H1 (cell line): ENCODE data around the gene PDZRN3. TPM values are rescaled to one million over a fixed set of nuclear protein-coding genes. Genes with fewer than 3 reads are reported as not detected.

Source experiments
- CTCF ChIA-PET: fragments of 300-600 bp; sonication (Branson Sonifier 250); formaldehyde crosslinking; loops from one replicate; lab custom pipeline; 2021; ENCODE audit not compliant: partially characterized antibody; lab: Charles Lee
- POLR2A ChIA-PET: fragments of 300-600 bp; sonication (Branson Sonifier 250); formaldehyde crosslinking; loops from one replicate; lab custom pipeline; 2021; ENCODE audit warnings: inconsistent platforms; ENCODE audit not compliant: partially characterized antibody; lab: Charles Lee
- DNase-seq, 2 experiments: peaks; one replicate each; pipeline versions ENCODE4 v3.0.0 to v3.0.0-alpha.2; 2010 to 2022; ENCODE audit warnings: low spot score in 2 of 2, low read depth in 1 of 2, mixed read lengths in 1 of 2
- FAIRE-seq: peaks from 2 replicates; lab custom pipeline; 2011; peaks lifted over from hg19 to GRCh38; lab: Jason Lieb, UNC
- H2AFZ ChIP-seq: 2 replicates; pipeline ENCODE4 v1.8.1; 2012; ENCODE audit warnings: low read length, inconsistent platforms
- H2AK5ac ChIP-seq: 2 replicates; pipeline ENCODE4 v1.6.1; 2013; ENCODE audit warnings: low read depth, low read length
- H2BK120ac ChIP-seq: replicated peaks from 2 replicates; pipeline ENCODE3; 2013; ENCODE audit warnings: low read depth, low read length, inconsistent platforms
- H2BK12ac ChIP-seq: 2 replicates; pipeline ENCODE4 v1.6.1; 2013; ENCODE audit warnings: low read depth, low read length
- H2BK15ac ChIP-seq: 2 replicates; pipeline ENCODE4 v1.6.1; 2013; ENCODE audit warnings: low read length
- H2BK20ac ChIP-seq: 2 replicates; pipeline ENCODE4 v1.6.1; 2013; ENCODE audit warnings: low read length
- H2BK5ac ChIP-seq: 2 replicates; pipeline ENCODE4 v1.6.1; 2013; ENCODE audit warnings: low read depth, low read length
- H3K14ac ChIP-seq: 2 replicates; pipeline ENCODE4 v1.6.1; 2013; ENCODE audit warnings: inconsistent platforms; ENCODE audit not compliant: insufficient read length
- H3K18ac ChIP-seq: 2 replicates; pipeline ENCODE4 v1.6.1; 2013; ENCODE audit warnings: low read length; ENCODE audit errors: extremely low read depth
- H3K23ac ChIP-seq: 2 replicates; pipeline ENCODE4 v1.6.1; 2013; ENCODE audit warnings: inconsistent platforms; ENCODE audit not compliant: insufficient read length
- H3K23me2 ChIP-seq: 2 replicates; pipeline ENCODE4 v1.6.1; 2013; ENCODE audit warnings: low read depth, low read length
- H3K27ac ChIP-seq: 2 replicates; pipeline ENCODE4 v1.6.1; 2011; ENCODE audit warnings: low read depth, low read length, inconsistent platforms
- H3K27me3 ChIP-seq, 4 experiments: replicated peaks in 1 of 4; 1 replicate in 1 of 4; 2 replicates in 3 of 4; pipeline versions ENCODE4 v1.6.1 to v1.8.1; 2011 to 2013; ENCODE audit warnings: low read length in 3 of 4, mild to moderate bottlenecking in 3 of 4, inconsistent platforms in 2 of 4, mixed read lengths in 2 of 4, moderate library complexity in 1 of 4; ENCODE audit not compliant: control insufficient read depth in 3 of 4, insufficient read depth in 3 of 4; ENCODE audit errors: extremely low read depth in 1 of 4
- H3K36me3 ChIP-seq, 4 experiments: 2 replicates each; pipeline versions ENCODE4 v1.6.1 to v1.8.1; 2011 to 2013; ENCODE audit warnings: mild to moderate bottlenecking in 4 of 4, low read length in 3 of 4, moderate library complexity in 2 of 4, control low read depth in 1 of 4, inconsistent platforms in 1 of 4; ENCODE audit not compliant: insufficient read depth in 4 of 4, control insufficient read depth in 2 of 4
- H3K4ac ChIP-seq: replicated peaks from 2 replicates; pipeline ENCODE3; 2013; ENCODE audit warnings: low read length, low read depth, mixed read lengths, inconsistent platforms; ENCODE audit not compliant: insufficient read length
- H3K4me1 ChIP-seq, 4 experiments: replicated peaks in 1 of 4; 1 replicate in 1 of 4; 2 replicates in 3 of 4; pipeline versions ENCODE4 v1.6.1 to v1.8.1; 2011 to 2013; ENCODE audit warnings: low read length in 3 of 4, inconsistent platforms in 2 of 4, mixed read lengths in 1 of 4; ENCODE audit not compliant: insufficient read depth in 4 of 4, control insufficient read depth in 3 of 4
- H3K4me2 ChIP-seq, 2 experiments: 2 replicates each; pipeline versions ENCODE4 v1.6.1 to v1.8.1; 2011 to 2013; ENCODE audit warnings: low read depth in 2 of 2, low read length in 2 of 2, control low read depth in 1 of 2, inconsistent platforms in 1 of 2, mild to moderate bottlenecking in 1 of 2; ENCODE audit not compliant: insufficient read depth in 1 of 2
- H3K4me3 ChIP-seq, 4 experiments: fragments of 200-600, 300-600 bp in 1 of 4; sonication (generic), shearing (Covaris generic), sonication (Bioruptor Twin) in 1 of 4; 2 replicates each; pipeline versions ENCODE4 v1.5.1 to v1.8.1; 2011 to 2016; ENCODE audit warnings: low read length in 4 of 4, low read depth in 3 of 4, control low read depth in 2 of 4, inconsistent platforms in 2 of 4, mild to moderate bottlenecking in 2 of 4, mixed read lengths in 1 of 4, moderate library complexity in 1 of 4; ENCODE audit not compliant: insufficient read depth in 2 of 4; ENCODE audit errors: extremely low read depth in 1 of 4
- H3K56ac ChIP-seq: replicated peaks from 2 replicates; pipeline ENCODE3; 2013; ENCODE audit warnings: low read depth, mild to moderate bottlenecking, mixed read lengths, low read length, inconsistent platforms; ENCODE audit not compliant: insufficient read length
- H3K79me1 ChIP-seq: 2 replicates; pipeline ENCODE4 v1.6.1; 2013; ENCODE audit warnings: low read depth, low read length, control low read depth
- H3K79me2 ChIP-seq, 2 experiments: 2 replicates each; pipeline versions ENCODE4 v1.6.1 to v1.8.1; 2012 to 2013; ENCODE audit warnings: low read length in 2 of 2, mild to moderate bottlenecking in 2 of 2, inconsistent platforms in 1 of 2; ENCODE audit not compliant: insufficient read depth in 2 of 2, control insufficient read depth in 1 of 2
- H3K9ac ChIP-seq, 4 experiments: replicated peaks in 1 of 4; 1 replicate in 1 of 4; 2 replicates in 3 of 4; pipeline versions ENCODE4 v1.6.1 to v1.8.1; 2011 to 2013; ENCODE audit warnings: low read depth in 3 of 4, low read length in 3 of 4, control low read depth in 2 of 4, mild to moderate bottlenecking in 2 of 4, moderate library complexity in 2 of 4, inconsistent platforms in 1 of 4; ENCODE audit errors: extremely low read depth in 1 of 4
- H3K9me3 ChIP-seq, 2 experiments: 2 replicates each; pipeline versions ENCODE4 v1.6.1 to v1.8.1; 2012 to 2013; ENCODE audit warnings: mild to moderate bottlenecking in 2 of 2, moderate library complexity in 2 of 2, control low read depth in 1 of 2, inconsistent platforms in 1 of 2, low read depth in 1 of 2, low read length in 1 of 2, mixed read lengths in 1 of 2; ENCODE audit not compliant: insufficient read depth in 2 of 2
- H4K20me1 ChIP-seq, 2 experiments: replicated peaks in 1 of 2; 2 replicates each; pipeline versions ENCODE3 to v1.8.1; 2011 to 2013; ENCODE audit warnings: inconsistent platforms in 2 of 2, low read length in 2 of 2, mild to moderate bottlenecking in 1 of 2; ENCODE audit not compliant: insufficient read depth in 2 of 2, control insufficient read depth in 1 of 2
- H4K5ac ChIP-seq: 2 replicates; pipeline ENCODE4 v1.6.1; 2013; ENCODE audit warnings: low read length, low read depth, mixed read lengths, inconsistent platforms; ENCODE audit not compliant: insufficient read length
- H4K8ac ChIP-seq: 2 replicates; pipeline ENCODE4 v1.8.0; 2013; ENCODE audit warnings: mild to moderate bottlenecking, moderate library complexity, low read length, inconsistent platforms; ENCODE audit not compliant: insufficient read depth; ENCODE audit errors: extremely low read depth
- H4K91ac ChIP-seq: replicated peaks from 2 replicates; pipeline ENCODE3; 2013; ENCODE audit warnings: low read length, mixed read lengths, inconsistent platforms; ENCODE audit not compliant: insufficient read length
- PHF8 ChIP-seq: fragments of 200-600 bp; sonication (generic); conservative IDR thresholded peaks from 2 replicates; pipeline ENCODE4 v1.7.1; 2012; ENCODE audit warnings: low read depth, mild to moderate bottlenecking, inconsistent platforms, low read length, moderate library complexity
- WGBS, 2 experiments: shearing (Covaris generic) in 1 of 2; methylation state at CpG; one replicate each; pipeline versions ENCODE4 v1.1.6 to v1.1.7; 2013 to 2015; ENCODE audit warnings: low lambda C conversion rate in 2 of 2, mixed read lengths in 2 of 2, inconsistent platforms in 1 of 2, low coverage in 1 of 2, missing lambda C conversion rate in 1 of 2; ENCODE audit not compliant: insufficient replicate concordance in 2 of 2, insufficient coverage in 1 of 2, insufficient read length in 1 of 2; ENCODE audit errors: extremely low coverage in 1 of 2, missing lambda C conversion rate in 1 of 2; 5-methylcytosine and 5-hydroxymethylcytosine counted together
- polyA plus RNA-seq, 7 experiments: library from polyadenylated mRNA; depleted of rRNA in 3 of 7; stranded (reverse) in 5 of 7; unstranded in 2 of 7; fragments of >200 nt in 5 of 7; fragments of 200-250 nt in 2 of 7; gene quantifications; 1 replicate in 5 of 7; 2 replicates in 1 of 7; 4 replicates in 1 of 7; pipeline versions ENCODE4 v1.2.1 to v1.2.3, GENCODE V29; 2011 to 2013; ENCODE audit warnings: missing spikeins in 2 of 7, mixed read lengths in 2 of 7
- total RNA-seq: library from RNA; stranded (reverse); fragmentation: NEBNext Ultra II Directional; extraction: Animal tissue kit (Norgen Biotek cat#: 25700); gene quantifications from 2 replicates; pipeline ENCODE4 v1.2.1, GENCODE V29; 2021

Gene PDZRN3
- total and polyA plus RNA-seq, 2 of the 8 experiments (the other 6 are each of a cell fraction or from before 2014, with no cell fraction given), result 4.2 to 20.5 TPM

DNA sequence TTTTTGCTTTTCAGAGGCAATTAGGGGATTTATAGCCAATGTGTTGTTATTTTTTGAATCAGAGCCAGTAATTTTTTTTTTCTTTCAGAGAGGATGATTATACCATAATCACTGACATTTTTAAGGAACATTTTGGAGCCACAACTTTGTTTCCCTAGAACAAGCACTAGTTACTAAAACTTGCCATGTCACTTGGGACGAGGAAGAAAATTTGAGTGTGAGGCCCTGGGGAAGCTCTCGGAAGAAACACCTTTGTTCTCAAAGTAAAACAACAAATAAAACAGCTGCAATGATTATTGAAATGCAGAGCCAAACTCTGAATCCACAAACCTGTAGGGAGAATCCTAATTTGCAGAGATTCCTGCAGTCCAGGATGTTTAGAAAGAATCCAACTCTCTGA, 69.7 kb downstream of the PDZRN3 start:
- H4K5ac ChIP-seq, result no peak overlapping the region
- H3K18ac ChIP-seq, result no peak overlapping the region
- peaks cover 0 to 21% (median 18%) of the 10 kb centered on the region in 4 experiments; a peak in 6 of 7 replicates for H3K27me3 ChIP-seq
- no peaks in the 10 kb centered on the region for H3K23me2 ChIP-seq
- H2BK12ac ChIP-seq, result no peak overlapping the region
- H4K8ac ChIP-seq, result no peak overlapping the region
- TF ChIP-seq PHF8, result no peak
- TF ChIP-seq, all 59 proteins: peak for 0
- Histone ChIP-seq H3K56ac (no peak overlapping the region), H3K79me1 (peaks cover 2% of the 10 kb centered on the region), H3K4me2 (no peak overlapping the region), H4K91ac (no peak overlapping the region), H3K14ac (no peak overlapping the region), H3K9me3 (no peaks in the 10 kb centered on the region), H2BK5ac (no peak overlapping the region), H3K36me3 (no peaks in the 10 kb centered on the region), H2AFZ (no peak overlapping the region), H3K4me1 (peaks cover 0 to 7% (median 5%) of the 10 kb centered on the region in 4 experiments; a peak in 5 of 7 replicates), H3K4me3 (no peak overlapping the region), H2BK20ac (no peak overlapping the region), H4K20me1 (peaks cover 7 to 9% of the 10 kb centered on the region in 2 experiments), H3K23ac (no peak overlapping the region), H3K9ac (no peak overlapping the region), H2AK5ac (no peak overlapping the region), H2BK15ac (no peak overlapping the region), H3K27ac (no peak overlapping the region), H2BK120ac (no peak overlapping the region), H3K79me2 (0 out of 4 replicates have a peak, but pooled peaks cover 0 to 2% of the 10 kb centered on the region in 2 experiments), H3K4ac (no peak overlapping the region)
- 64% methylated on average over 2 of the region's 2 CpGs; no CpG with 5 or more reads in 1 of the 2 experiments for WGBS, 2 experiments
- FAIRE-seq (no peak), DNase-seq (no peak)
- ChIA-PET CTCF (interaction anchor here (0.7 kb wide), 1 partner anchor 10 kb away, joined by 3 read pairs; no protein-coding TSS in a partner anchor), POLR2A (no interaction called here)
